SK-N-SH treated with all-trans-retinoic acid at 6 μM for 48 hours (cell line): ENCODE data around the gene TNFAIP8.

Experiments used
- ATAC-seq: fragments of 200-7000 bp; cut with Tn5 transposase; 3 replicates; pipeline ENCODE4 v1.9.1; 2020; ENCODE audit warnings: mild to moderate bottlenecking, moderate library complexity
- ARNTL ChIP-seq: fragments of 450-650 bp; formaldehyde crosslinking; IDR thresholded peaks from 2 replicates; pipeline ENCODE4 v1.5.0; 2020; ENCODE audit warnings: low read depth, mild to moderate bottlenecking, moderate library complexity, borderline replicate concordance
- BACH2 ChIP-seq: fragments of 250-450 bp; sonication (Bioruptor Pico); IDR thresholded peaks from 2 replicates; pipeline ENCODE4 v1.9.0; 2021; ENCODE audit warnings: mild to moderate bottlenecking, borderline replicate concordance
- CREB5 ChIP-seq: fragments of 250-450 bp; sonication (Bioruptor Pico); IDR thresholded peaks from 2 replicates; pipeline ENCODE4 v1.5.1; 2020; ENCODE audit warnings: low read depth, mild to moderate bottlenecking, moderate library complexity
- CSDC2 ChIP-seq: fragments of 250-450 bp; sonication (Bioruptor Pico); IDR thresholded peaks from 2 replicates; pipeline ENCODE4 v1.5.0; 2020; ENCODE audit warnings: mild to moderate bottlenecking, moderate library complexity
- CSRNP3 ChIP-seq: fragments of 250-450 bp; sonication (Bioruptor Pico); IDR thresholded peaks from 2 replicates; pipeline ENCODE4 v1.5.1; 2021; ENCODE audit warnings: mild to moderate bottlenecking, moderate library complexity
- ESRRG ChIP-seq: fragments of 250-450 bp; sonication (Bioruptor Pico); IDR thresholded peaks from 2 replicates; pipeline ENCODE4 v1.6.1; 2021; ENCODE audit warnings: mild to moderate bottlenecking
- GLIS3 ChIP-seq: fragments of 250-450 bp; sonication (Bioruptor Pico); IDR thresholded peaks from 2 replicates; pipeline ENCODE4 v1.5.0; 2020; ENCODE audit warnings: mild to moderate bottlenecking, moderate library complexity
- ISL1 ChIP-seq: fragments of 250-450 bp; sonication (Bioruptor Pico); IDR thresholded peaks from 2 replicates; pipeline ENCODE4 v2.1.2; 2022; ENCODE audit warnings: mild to moderate bottlenecking, moderate library complexity
- OSR1 ChIP-seq: fragments of 250-450 bp; sonication (Bioruptor Pico); IDR thresholded peaks from 2 replicates; pipeline ENCODE4 v1.8.0; 2022; ENCODE audit warnings: moderate library complexity, mild to moderate bottlenecking, inconsistent platforms
- PPARA ChIP-seq: fragments of 250-450 bp; sonication (Bioruptor Pico); IDR thresholded peaks from 2 replicates; pipeline ENCODE4 v1.5.0; 2020; ENCODE audit warnings: mild to moderate bottlenecking, borderline replicate concordance
- RARB ChIP-seq: fragments of 250-450 bp; sonication (Bioruptor Pico); IDR thresholded peaks from 2 replicates; pipeline ENCODE4 v1.8.0; 2021; ENCODE audit warnings: mild to moderate bottlenecking, moderate library complexity
- SNAI2 ChIP-seq: fragments of 250-450 bp; sonication (Bioruptor Pico); IDR thresholded peaks from 2 replicates; pipeline ENCODE4 v1.5.0; 2020; ENCODE audit warnings: mild to moderate bottlenecking, moderate library complexity
- TCF4 ChIP-seq: fragments of 250-450 bp; sonication (Bioruptor Pico); IDR thresholded peaks from 2 replicates; pipeline ENCODE4 v1.8.0; 2021; ENCODE audit warnings: mild to moderate bottlenecking, moderate library complexity, borderline replicate concordance
- TOX ChIP-seq: fragments of 250-450 bp; sonication (Bioruptor Pico); IDR thresholded peaks from 2 replicates; pipeline ENCODE4 v1.8.0; 2021; ENCODE audit warnings: mild to moderate bottlenecking, moderate library complexity, borderline replicate concordance
- TSHZ2 ChIP-seq: fragments of 250-450 bp; sonication (Bioruptor Pico); IDR thresholded peaks from 2 replicates; pipeline ENCODE4 v1.5.0; 2020; ENCODE audit warnings: mild to moderate bottlenecking, moderate library complexity
- ZC3H10 ChIP-seq: fragments of 250-450 bp; sonication (Bioruptor Pico); IDR thresholded peaks from 2 replicates; pipeline ENCODE4 v1.5.1; 2021; ENCODE audit warnings: mild to moderate bottlenecking, moderate library complexity
- ZFP3 ChIP-seq: fragments of 250-450 bp; sonication (Bioruptor Pico); IDR thresholded peaks from 2 replicates; pipeline ENCODE4 v1.5.0; 2020; ENCODE audit warnings: mild to moderate bottlenecking, moderate library complexity
- ZFP30 ChIP-seq: fragments of 450-650 bp; formaldehyde crosslinking; IDR thresholded peaks from 2 replicates; pipeline ENCODE4 v1.5.0; 2022; ENCODE audit warnings: mild to moderate bottlenecking, moderate library complexity
- ZNF565 ChIP-seq: fragments of 450-650 bp; formaldehyde crosslinking; conservative IDR thresholded peaks from 2 replicates; pipeline ENCODE4 v1.5.0; 2020; ENCODE audit warnings: low read depth, mild to moderate bottlenecking, moderate library complexity
- ZNF70 ChIP-seq: fragments of 450-650 bp; formaldehyde crosslinking; IDR thresholded peaks from 2 replicates; pipeline ENCODE4 v1.5.0; 2020; ENCODE audit warnings: mild to moderate bottlenecking, moderate library complexity
- ZNF8 ChIP-seq: fragments of 450-650 bp; formaldehyde crosslinking; IDR thresholded peaks from 2 replicates; pipeline ENCODE4 v1.5.0; 2020; ENCODE audit warnings: mild to moderate bottlenecking, moderate library complexity
- TF ChIP-seq, protein P1 (sequence below): fragments of 250-450 bp; sonication (Bioruptor Pico); IDR thresholded peaks from 2 replicates; pipeline ENCODE4 v1.8.0; 2020; ENCODE audit warnings: mild to moderate bottlenecking, moderate library complexity, borderline replicate concordance
- TF ChIP-seq, protein P2 (sequence below): fragments of 250-450 bp; sonication (Bioruptor Pico); IDR thresholded peaks from 2 replicates; pipeline ENCODE4 v1.8.0; 2021; ENCODE audit warnings: low read depth, mild to moderate bottlenecking, moderate library complexity, borderline replicate concordance

TNFAIP8 gene

GRCh38 chr5:119390404-119390803 is 34.6 kb downstream of the TNFAIP8 start:
- TF ChIP-seq CSDC2 (CRISPR knock-in tag) (no peak), ZFP30 (CRISPR knock-in tag) (no peak), OSR1 (CRISPR knock-in tag) (no peak), SNAI2 (CRISPR knock-in tag) (no peak), ZNF70 (CRISPR knock-in tag) (no peak), ZNF565 (no peak), ISL1 (no peak), RARB (CRISPR knock-in tag) (no peak), ARNTL (no peak), ZFP3 (CRISPR knock-in tag) (no peak), TOX (CRISPR knock-in tag) (no peak), ZC3H10 (CRISPR knock-in tag) (no peak), CSRNP3 (no peak), PPARA (no peak), ZNF8 (CRISPR knock-in tag) (no peak), BACH2 (no peak), TSHZ2 (CRISPR knock-in tag) (no peak), GLIS3 (CRISPR knock-in tag) (no peak)
- TF ChIP-seq, protein P1, sequence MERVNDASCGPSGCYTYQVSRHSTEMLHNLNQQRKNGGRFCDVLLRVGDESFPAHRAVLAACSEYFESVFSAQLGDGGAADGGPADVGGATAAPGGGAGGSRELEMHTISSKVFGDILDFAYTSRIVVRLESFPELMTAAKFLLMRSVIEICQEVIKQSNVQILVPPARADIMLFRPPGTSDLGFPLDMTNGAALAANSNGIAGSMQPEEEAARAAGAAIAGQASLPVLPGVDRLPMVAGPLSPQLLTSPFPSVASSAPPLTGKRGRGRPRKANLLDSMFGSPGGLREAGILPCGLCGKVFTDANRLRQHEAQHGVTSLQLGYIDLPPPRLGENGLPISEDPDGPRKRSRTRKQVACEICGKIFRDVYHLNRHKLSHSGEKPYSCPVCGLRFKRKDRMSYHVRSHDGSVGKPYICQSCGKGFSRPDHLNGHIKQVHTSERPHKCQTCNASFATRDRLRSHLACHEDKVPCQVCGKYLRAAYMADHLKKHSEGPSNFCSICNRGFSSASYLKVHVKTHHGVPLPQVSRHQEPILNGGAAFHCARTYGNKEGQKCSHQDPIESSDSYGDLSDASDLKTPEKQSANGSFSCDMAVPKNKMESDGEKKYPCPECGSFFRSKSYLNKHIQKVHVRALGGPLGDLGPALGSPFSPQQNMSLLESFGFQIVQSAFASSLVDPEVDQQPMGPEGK (CRISPR knock-in tag): no peak
- TF ChIP-seq, protein P2, sequence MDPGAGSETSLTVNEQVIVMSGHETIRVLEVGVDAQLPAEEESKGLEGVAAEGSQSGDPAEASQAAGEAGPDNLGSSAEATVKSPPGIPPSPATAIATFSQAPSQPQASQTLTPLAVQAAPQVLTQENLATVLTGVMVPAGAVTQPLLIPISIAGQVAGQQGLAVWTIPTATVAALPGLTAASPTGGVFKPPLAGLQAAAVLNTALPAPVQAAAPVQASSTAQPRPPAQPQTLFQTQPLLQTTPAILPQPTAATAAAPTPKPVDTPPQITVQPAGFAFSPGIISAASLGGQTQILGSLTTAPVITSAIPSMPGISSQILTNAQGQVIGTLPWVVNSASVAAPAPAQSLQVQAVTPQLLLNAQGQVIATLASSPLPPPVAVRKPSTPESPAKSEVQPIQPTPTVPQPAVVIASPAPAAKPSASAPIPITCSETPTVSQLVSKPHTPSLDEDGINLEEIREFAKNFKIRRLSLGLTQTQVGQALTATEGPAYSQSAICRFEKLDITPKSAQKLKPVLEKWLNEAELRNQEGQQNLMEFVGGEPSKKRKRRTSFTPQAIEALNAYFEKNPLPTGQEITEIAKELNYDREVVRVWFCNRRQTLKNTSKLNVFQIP (CRISPR knock-in tag): no peak
- ATAC-seq: no peak

- peak; percentile 73 for ATAC-seq
- peak; percentile 88; the same call in 1 of the 2 replicates for TF ChIP-seq GLIS3 (CRISPR knock-in tag)
- TF ChIP-seq, protein P1 (CRISPR knock-in tag): peak; percentile 61; the same call in 1 of the 2 replicates
- TF ChIP-seq SNAI2 (CRISPR knock-in tag): no peak
- TF ChIP-seq TCF4 (CRISPR knock-in tag): peak; percentile 58; the same call in 1 of the 2 replicates
- no peak for TF ChIP-seq ZFP30 (CRISPR knock-in tag)
- TF ChIP-seq TOX (CRISPR knock-in tag): no peak
- TF ChIP-seq ESRRG (CRISPR knock-in tag): peak; percentile 79; the same call in 1 of the 2 replicates
- TF ChIP-seq CREB5 (CRISPR knock-in tag): peak; percentile 88
- TF ChIP-seq ISL1: peak; percentile 98
- TF ChIP-seq ZNF8 (CRISPR knock-in tag): no peak
- TF ChIP-seq CSRNP3: 0 out of 2 replicates have a peak, but pooled peaks have one; percentile 61
Observed at GRCh38 chr5:119393201-119393691, 37.4 kb downstream of the TNFAIP8 start.
